Common myeloid progenitor, CD34-positive (primary cell): ENCODE data around the gene C16orf96.

Experiments used
- CTCF ChIA-PET: fragments of 350-600 bp; sonication (Branson Sonifier 250); formaldehyde crosslinking; loops from one replicate; lab custom pipeline; 2021; ENCODE audit warnings: antibody characterized with exemption; lab: Charles Lee
- POLR2A ChIA-PET: fragments of 350-600 bp; sonication (Branson Sonifier 250); formaldehyde crosslinking; loops from one replicate; lab custom pipeline; 2021; ENCODE audit warnings: antibody characterized with exemption; lab: Charles Lee
- DNase-seq, 3 donors: peaks; one replicate each; pipeline versions ENCODE4 v3.0.0 to v3.0.0-alpha.2; 2013
- H3K27ac ChIP-seq, 2 experiments: 1 replicate in 1 of 2; 2 replicates in 1 of 2; pipeline ENCODE4 v1.7.0; 2013; ENCODE audit warnings: inconsistent platforms in 2 of 2, low read length in 2 of 2, mild to moderate bottlenecking in 2 of 2, low read depth in 1 of 2, moderate library complexity in 1 of 2; ENCODE audit not compliant: severe bottlenecking in 2 of 2, insufficient read depth in 1 of 2, poor library complexity in 1 of 2
- H3K27me3 ChIP-seq, 5 experiments: replicated peaks in 2 of 5; 1 replicate in 3 of 5; 2 replicates in 2 of 5; pipeline versions ENCODE4 v1.6.1 to v1.7.0; 2013; ENCODE audit warnings: low read length in 4 of 5, mild to moderate bottlenecking in 2 of 5, moderate library complexity in 2 of 5, inconsistent platforms in 1 of 5; ENCODE audit not compliant: insufficient read depth in 5 of 5, control insufficient read depth in 4 of 5
- H3K36me3 ChIP-seq, 4 experiments: 1 replicate in 2 of 4; 2 replicates in 2 of 4; pipeline versions ENCODE4 v1.6.1 to v1.7.0; 2013; ENCODE audit warnings: low read length in 3 of 4, control low read depth in 1 of 4, mild to moderate bottlenecking in 1 of 4; ENCODE audit not compliant: control insufficient read depth in 4 of 4, insufficient read depth in 4 of 4
- H3K4me1 ChIP-seq, 4 experiments: 1 replicate in 3 of 4; 2 replicates in 1 of 4; pipeline versions ENCODE4 v1.6.1 to v1.7.1; 2013; ENCODE audit warnings: low read length in 3 of 4, mild to moderate bottlenecking in 3 of 4, control low read depth in 1 of 4, inconsistent platforms in 1 of 4, moderate library complexity in 1 of 4; ENCODE audit not compliant: control insufficient read depth in 4 of 4, insufficient read depth in 4 of 4; ENCODE audit errors: control extremely low read depth in 1 of 4
- H3K4me3 ChIP-seq, 7 experiments: 1 replicate in 4 of 7; 2 replicates in 3 of 7; pipeline versions ENCODE4 v1.5.1 to v1.7.0; 2013; ENCODE audit warnings: mild to moderate bottlenecking in 7 of 7, low read length in 6 of 7, moderate library complexity in 6 of 7, inconsistent platforms in 2 of 7, low read depth in 2 of 7, control low read depth in 1 of 7; ENCODE audit not compliant: insufficient read depth in 4 of 7, control insufficient read depth in 1 of 7; ENCODE audit errors: extremely low read depth in 1 of 7
- H3K9me3 ChIP-seq, 5 experiments: 1 replicate in 4 of 5; 2 replicates in 1 of 5; pipeline versions ENCODE4 v1.6.1 to v1.7.1; 2013; ENCODE audit warnings: low read length in 4 of 5, mild to moderate bottlenecking in 2 of 5, inconsistent platforms in 1 of 5, low read depth in 1 of 5, moderate library complexity in 1 of 5; ENCODE audit not compliant: control insufficient read depth in 4 of 5, insufficient read depth in 2 of 5; ENCODE audit errors: control extremely low read depth in 1 of 5
- whole genome bisulfite sequencing: methylation state at CpG from one replicate; pipeline ENCODE4 v1.1.5; 2013; ENCODE audit not compliant: insufficient coverage; 5-methylcytosine and 5-hydroxymethylcytosine counted together

The C16orf96 gene

GRCh38 chr16:4583906-4584305, 27.8 kb downstream of the C16orf96 start:
- Histone ChIP-seq H3K27me3 (peaks cover 0 to 11% (median 0%) of the 10 kb centered on the region in 5 experiments), H3K4me1 (peaks cover 0 to 2% (median 0%) of the 10 kb centered on the region in 4 experiments), H3K4me3 (no peak overlapping the region), H3K9me3 (peaks cover 0 to 7% (median 6%) of the 10 kb centered on the region in 5 experiments), H3K27ac (no peak overlapping the region), H3K36me3 (no peaks in the 10 kb centered on the region)
- POLR2A ChIA-PET: no interaction called here
- CTCF ChIA-PET: interaction anchor here (0.7 to 5.2 kb wide), 3 partner anchors 15 to 74 kb away, joined by 3 to 105 read pairs (median 3); no protein-coding TSS in a partner anchor
- WGBS: 93% methylated on average over 3 of the region's 4 CpGs
- DNase-seq: no peak

GRCh38 chr16:4586291-4586690, 30.2 kb downstream of the C16orf96 start:
- DNase-seq: no peak
- Histone ChIP-seq H3K27me3 (peaks cover 0 to 11% (median 0%) of the 10 kb centered on the region in 5 experiments), H3K4me3 (no peak overlapping the region), H3K27ac (no peak overlapping the region), H3K36me3 (no peaks in the 10 kb centered on the region), H3K4me1 (peaks cover 0 to 2% (median 0%) of the 10 kb centered on the region in 4 experiments), H3K9me3 (peaks cover 0 to 7% (median 6%) of the 10 kb centered on the region in 5 experiments)
- POLR2A ChIA-PET: interaction anchor here (1.3 kb wide), 1 partner anchor 79 kb away, joined by 3 read pairs; no protein-coding TSS in a partner anchor
- 84% methylated on average over 6 of the region's 7 CpGs for WGBS
- CTCF ChIA-PET: interaction anchor here (0.8 to 5.2 kb wide), 21 partner anchors 8 to 110 kb away, joined by 3 to 105 read pairs (median 5); partner anchors contain the start of gene HMOX2

GRCh38 chr16:4588386-4588785, 32.2 kb downstream of the C16orf96 start:
- Histone ChIP-seq H3K4me1 (peaks cover 0 to 2% (median 0%) of the 10 kb centered on the region in 4 experiments), H3K36me3 (no peaks in the 10 kb centered on the region), H3K27me3 (peaks cover 0 to 11% (median 0%) of the 10 kb centered on the region in 5 experiments), H3K27ac (no peak overlapping the region), H3K9me3 (peaks cover 0 to 7% (median 6%) of the 10 kb centered on the region in 5 experiments), H3K4me3 (no peak overlapping the region)
- WGBS: 88% methylated on average over 1 of the region's 2 CpGs
- DNase-seq: no peak
- CTCF ChIA-PET: interaction anchor here (1.1 to 5.2 kb wide), 3 partner anchors 32 to 78 kb away, joined by 3 to 105 read pairs (median 3); partner anchors contain the start of gene C16orf96
- POLR2A ChIA-PET: interaction anchor here (0.8 kb wide), 1 partner anchor 22 kb away, joined by 3 read pairs; no protein-coding TSS in a partner anchor

GRCh38 chr16:4588961-4589360, 32.8 kb downstream of the C16orf96 start:
- Histone ChIP-seq H3K4me3 (no peak overlapping the region), H3K9me3 (peaks cover 0 to 7% (median 6%) of the 10 kb centered on the region in 5 experiments), H3K27ac (no peak overlapping the region), H3K4me1 (peaks cover 0 to 2% (median 0%) of the 10 kb centered on the region in 4 experiments), H3K27me3 (peaks cover 0 to 11% (median 0%) of the 10 kb centered on the region in 5 experiments), H3K36me3 (no peaks in the 10 kb centered on the region)
- no peak for DNase-seq
- ChIA-PET CTCF (interaction anchor here (1.1 to 5.2 kb wide), 2 partner anchors 38 to 79 kb away, joined by 3 to 105 read pairs; no protein-coding TSS in a partner anchor), POLR2A (interaction anchor here (0.8 kb wide), 1 partner anchor 21 kb away, joined by 3 read pairs; no protein-coding TSS in a partner anchor)
- 100% methylated on average over 3 of the region's 6 CpGs for WGBS

GRCh38 chr16:4591191-4591590, 35.1 kb downstream of the C16orf96 start:
- 67% methylated on average over 1 of the region's 6 CpGs for WGBS
- Histone ChIP-seq H3K36me3 (no peaks in the 10 kb centered on the region), H3K27ac (no peak overlapping the region), H3K4me1 (no peaks in the 10 kb centered on the region), H3K9me3 (peaks cover 0 to 7% (median 6%) of the 10 kb centered on the region in 5 experiments), H3K4me3 (no peak overlapping the region), H3K27me3 (peaks cover 0 to 8% (median 0%) of the 10 kb centered on the region in 5 experiments)
- ChIA-PET POLR2A (no interaction called here), CTCF (interaction anchor here (0.9 to 1.7 kb wide), 3 partner anchors 10 to 35 kb away, joined by 3 to 5 read pairs (median 4); no protein-coding TSS in a partner anchor)
- DNase-seq: no peak

- Histone ChIP-seq H3K9me3 (peaks cover 0 to 7% (median 6%) of the 10 kb centered on the region in 5 experiments), H3K36me3 (no peaks in the 10 kb centered on the region), H3K4me3 (no peak overlapping the region), H3K27ac (no peak overlapping the region), H3K4me1 (no peaks in the 10 kb centered on the region), H3K27me3 (peaks cover 0 to 1% (median 0%) of the 10 kb centered on the region in 5 experiments)
- WGBS: 92% methylated on average over 16 of the region's 17 CpGs
- DNase-seq: no peak
- POLR2A ChIA-PET: no interaction called here
- CTCF ChIA-PET: interaction anchor here (0.6 to 1.7 kb wide), 7 partner anchors 11 to 84 kb away, joined by 3 to 5 read pairs (median 3); no protein-coding TSS in a partner anchor
Measured at GRCh38 chr16:4591706-4592470, 35.7 kb downstream of the C16orf96 start.
